Measurements from ENCODE around the gene ADGRD1. TPM values are rescaled to one million over a fixed set of nuclear protein-coding genes. Genes with fewer than 3 reads are reported as not detected.

Gene ADGRD1
- total RNA-seq, 1 donor from 2014 or later = 0.98 TPM

GRCh38 chr12:130981074-130981742, 27.5 kb downstream of the ADGRD1 start:
- Mint-ChIP-seq H3K4me3 (no peak overlapping the region), H3K36me3 (ENCODE audit: low read depth) (no peaks in the 10 kb centered on the region), H3K9me3 (no peaks in the 10 kb centered on the region), H3K27ac (ENCODE audit: unreplicated experiment) (no peak overlapping the region), H3K4me1 (peaks cover 34% of the 10 kb centered on the region), H3K27me3 (ENCODE audit: low read depth) (no peaks in the 10 kb centered on the region)
- DNase-seq (ENCODE audit: low read depth, low spot score) = no peak
- TF ChIP-seq, protein P1, sequence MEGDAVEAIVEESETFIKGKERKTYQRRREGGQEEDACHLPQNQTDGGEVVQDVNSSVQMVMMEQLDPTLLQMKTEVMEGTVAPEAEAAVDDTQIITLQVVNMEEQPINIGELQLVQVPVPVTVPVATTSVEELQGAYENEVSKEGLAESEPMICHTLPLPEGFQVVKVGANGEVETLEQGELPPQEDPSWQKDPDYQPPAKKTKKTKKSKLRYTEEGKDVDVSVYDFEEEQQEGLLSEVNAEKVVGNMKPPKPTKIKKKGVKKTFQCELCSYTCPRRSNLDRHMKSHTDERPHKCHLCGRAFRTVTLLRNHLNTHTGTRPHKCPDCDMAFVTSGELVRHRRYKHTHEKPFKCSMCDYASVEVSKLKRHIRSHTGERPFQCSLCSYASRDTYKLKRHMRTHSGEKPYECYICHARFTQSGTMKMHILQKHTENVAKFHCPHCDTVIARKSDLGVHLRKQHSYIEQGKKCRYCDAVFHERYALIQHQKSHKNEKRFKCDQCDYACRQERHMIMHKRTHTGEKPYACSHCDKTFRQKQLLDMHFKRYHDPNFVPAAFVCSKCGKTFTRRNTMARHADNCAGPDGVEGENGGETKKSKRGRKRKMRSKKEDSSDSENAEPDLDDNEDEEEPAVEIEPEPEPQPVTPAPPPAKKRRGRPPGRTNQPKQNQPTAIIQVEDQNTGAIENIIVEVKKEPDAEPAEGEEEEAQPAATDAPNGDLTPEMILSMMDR (conservative IDR thresholded peaks at IDR 0.05) = no peak

- H3K27ac Mint-ChIP-seq (ENCODE audit: unreplicated experiment) = peak overlapping the region; percentile 6
These were observed 28.2 kb downstream of the ADGRD1 start for GRCh38 chr12:130981911-130982310.

DNA sequence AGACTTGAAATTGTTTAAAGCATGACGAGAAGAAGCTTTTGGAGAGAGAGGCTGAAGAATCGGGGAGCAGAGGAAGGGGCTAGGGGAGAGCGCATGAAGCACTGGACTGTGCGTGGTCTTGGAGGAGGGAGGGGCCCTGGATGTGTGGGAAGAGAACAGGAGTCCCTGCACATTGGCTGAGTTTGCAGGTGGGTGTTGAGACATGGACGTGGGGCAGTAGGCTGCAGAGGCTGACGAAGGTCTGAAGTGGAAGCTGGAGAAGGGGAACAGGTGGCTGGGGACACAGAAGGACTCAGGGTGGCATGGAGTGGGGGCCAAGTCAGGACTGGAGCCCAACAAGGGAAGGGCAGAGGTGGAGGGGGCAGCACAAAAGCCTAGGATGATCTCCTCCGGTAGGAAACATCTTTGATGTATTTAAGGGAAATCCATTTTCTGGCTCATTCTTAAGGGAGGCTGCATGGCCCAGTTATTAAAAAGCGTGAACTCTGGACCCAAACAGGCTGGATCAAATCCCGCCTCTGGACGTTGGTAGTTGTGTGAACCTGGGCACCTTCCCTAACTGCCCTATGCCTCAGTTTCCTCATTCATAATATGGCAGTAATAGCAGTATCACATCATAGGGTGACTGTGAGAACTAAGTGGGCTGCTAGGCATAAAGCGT, 29.0 kb downstream of the ADGRD1 start:
- DNase-seq (ENCODE audit: low read depth, low spot score) = no peak
- Mint-ChIP-seq H3K4me1 (peaks cover 34% of the 10 kb centered on the region), H3K4me3 (no peak overlapping the region), H3K27ac (ENCODE audit: unreplicated experiment) (peak overlapping the region; percentile 78), H3K36me3 (ENCODE audit: low read depth) (no peaks in the 10 kb centered on the region), H3K27me3 (ENCODE audit: low read depth) (no peaks in the 10 kb centered on the region), H3K9me3 (no peaks in the 10 kb centered on the region)
- TF ChIP-seq, protein P1 (conservative IDR thresholded peaks at IDR 0.05) = no peak

More at GRCh38 chr12:130981911-130982310, 28.2 kb downstream of the ADGRD1 start:
- Mint-ChIP-seq H3K4me3 (no peak overlapping the region), H3K9me3 (no peaks in the 10 kb centered on the region), H3K4me1 (peaks cover 34% of the 10 kb centered on the region), H3K27me3 (ENCODE audit: low read depth) (no peaks in the 10 kb centered on the region), H3K36me3 (ENCODE audit: low read depth) (no peaks in the 10 kb centered on the region)
- TF ChIP-seq, protein P1 (conservative IDR thresholded peaks at IDR 0.05) = no peak
- no peak for DNase-seq (ENCODE audit: low read depth, low spot score)

- no peak for DNase-seq (ENCODE audit: low read depth, low spot score)
- Mint-ChIP-seq H3K36me3 (ENCODE audit: low read depth) (no peaks in the 10 kb centered on the region), H3K9me3 (no peaks in the 10 kb centered on the region), H3K27me3 (ENCODE audit: low read depth) (no peaks in the 10 kb centered on the region), H3K4me3 (peak overlapping the region; percentile 35), H3K27ac (ENCODE audit: unreplicated experiment) (peak overlapping the region; percentile 79), H3K4me1 (peaks cover 34% of the 10 kb centered on the region)
- TF ChIP-seq, protein P1 (conservative IDR thresholded peaks at IDR 0.05) = no peak
These were observed 29.8 kb downstream of the ADGRD1 start for GRCh38 chr12:130983328-130984017.

DNA sequence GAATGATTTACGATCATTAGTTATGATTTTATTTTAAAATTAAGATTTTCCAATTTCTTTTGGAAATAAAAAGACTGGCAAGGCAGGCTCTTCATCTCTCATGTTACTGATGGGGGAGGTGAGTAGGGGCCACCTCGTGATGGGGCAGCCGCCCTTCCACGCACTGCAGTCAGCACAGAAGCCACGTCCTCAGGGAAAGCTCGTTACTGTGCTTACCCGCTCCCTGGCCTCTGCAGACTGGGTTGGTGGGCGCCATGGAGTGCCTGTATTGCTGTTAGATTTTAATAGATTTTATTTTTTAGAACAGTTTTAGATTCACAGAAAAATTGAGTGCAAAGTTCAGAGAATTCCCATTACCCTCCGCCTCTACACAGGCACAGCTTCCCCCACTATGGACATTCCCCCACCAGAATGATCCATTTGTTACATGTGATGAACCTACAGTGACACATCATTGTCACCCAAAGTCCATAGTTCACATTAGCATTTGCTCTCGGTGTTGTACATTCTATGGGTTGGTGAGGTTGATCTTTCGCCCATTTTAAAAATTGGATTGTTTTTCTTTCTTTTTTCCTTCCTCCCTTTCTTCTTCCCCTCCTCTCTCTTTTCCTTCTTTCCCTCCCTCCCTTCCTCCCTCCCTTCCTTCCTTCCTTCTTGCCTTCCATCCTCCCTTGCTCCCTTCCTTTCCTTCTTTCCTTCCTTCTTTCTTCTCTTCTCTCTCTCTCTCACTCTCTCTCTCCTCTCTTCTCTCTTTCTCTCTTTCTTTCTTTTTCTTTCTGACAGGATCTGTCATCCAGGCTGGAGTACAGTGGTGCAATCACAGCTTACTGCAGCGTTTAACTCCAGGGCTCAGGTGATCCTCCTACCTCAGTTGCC, 30.7 kb downstream of the ADGRD1 start:
- no peaks in the 10 kb centered on the region for H3K27me3 Mint-ChIP-seq (ENCODE audit: low read depth)
- H3K27ac Mint-ChIP-seq (ENCODE audit: unreplicated experiment) = no peak overlapping the region
- TF ChIP-seq, protein P1 (conservative IDR thresholded peaks at IDR 0.05) = no peak
- no peak overlapping the region for H3K4me3 Mint-ChIP-seq
- H3K4me1 Mint-ChIP-seq = peaks cover 34% of the 10 kb centered on the region
- no peaks in the 10 kb centered on the region for H3K9me3 Mint-ChIP-seq
- H3K36me3 Mint-ChIP-seq (ENCODE audit: low read depth) = no peaks in the 10 kb centered on the region
- no peak for DNase-seq (ENCODE audit: low read depth, low spot score)
